HuH-7 (cell line): ENCODE measurements around the gene RETSAT.

ENCODE experiments used
- DNase-seq: peaks from one replicate; pipeline ENCODE4 v3.0.0; 2011; ENCODE audit warnings: low spot score

RETSAT gene

GRCh38 chr2:85307527-85307897 is 46.8 kb downstream of the RETSAT start:
- no peak for DNase-seq

- no peak for DNase-seq
These were observed 50.4 kb downstream of the RETSAT start for GRCh38 chr2:85303780-85304531.

- no peak for DNase-seq
These were observed 52.2 kb downstream of the RETSAT start for GRCh38 chr2:85302121-85302520.
